Lung (tissue), 12 donors: ENCODE measurements around the gene LSAMP. TPM values are rescaled to one million over a fixed set of nuclear protein-coding genes. Genes with fewer than 3 reads are reported as not detected.

Experiments
- ATAC-seq: fragments of 200-7000 bp; cut with Tn5 transposase; one replicate; pipeline ENCODE4 v1.9.1; 2020; ENCODE audit warnings: moderate number of reproducible peaks; ENCODE audit not compliant: insufficient read depth, low FRiP score
- DNase-seq, 3 donors: peaks; one replicate each; pipeline ENCODE4 v3.0.0-alpha.2; 2013 to 2017
- H3K27ac ChIP-seq, 2 donors: one replicate each; pipeline ENCODE4 v1.5.1; 2013; ENCODE audit warnings: mild to moderate bottlenecking in 2 of 2, moderate library complexity in 2 of 2, control low read depth in 1 of 2, inconsistent platforms in 1 of 2, low read depth in 1 of 2, low read length in 1 of 2
- H3K27me3 ChIP-seq, 3 donors: one replicate each; pipeline ENCODE4 v1.5.1; 2013; ENCODE audit warnings: low read length in 2 of 3; ENCODE audit not compliant: control insufficient read depth in 3 of 3, insufficient read depth in 3 of 3
- H3K36me3 ChIP-seq, 4 donors: one replicate each; pipeline ENCODE4 v1.5.1; 2013; ENCODE audit warnings: low read length in 4 of 4, mild to moderate bottlenecking in 1 of 4, moderate library complexity in 1 of 4; ENCODE audit not compliant: control insufficient read depth in 4 of 4, insufficient read depth in 4 of 4
- H3K4me1 ChIP-seq, 5 donors: one replicate each; pipeline ENCODE4 v1.5.1; 2013; ENCODE audit warnings: low read length in 5 of 5, mild to moderate bottlenecking in 2 of 5, moderate library complexity in 1 of 5; ENCODE audit not compliant: control insufficient read depth in 5 of 5, insufficient read depth in 5 of 5
- H3K4me3 ChIP-seq: one replicate; pipeline ENCODE4 v1.5.1; 2013; ENCODE audit warnings: mild to moderate bottlenecking, control low read depth, moderate library complexity
- H3K9ac ChIP-seq, 2 donors: one replicate each; pipeline ENCODE4 v1.5.1; 2013; ENCODE audit warnings: low read length in 2 of 2, control low read depth in 1 of 2; ENCODE audit not compliant: insufficient read depth in 1 of 2
- H3K9me3 ChIP-seq, 4 donors: one replicate each; pipeline ENCODE4 v1.5.1; 2013; ENCODE audit warnings: low read length in 3 of 4, mild to moderate bottlenecking in 1 of 4, moderate library complexity in 1 of 4; ENCODE audit not compliant: control insufficient read depth in 4 of 4, insufficient read depth in 3 of 4
- CTCF ChIP-seq: IDR thresholded peaks from 2 replicates; pipeline ENCODE4 v1.5.1; 2012; ENCODE audit warnings: mild to moderate bottlenecking; ENCODE audit errors: control extremely low read depth, extremely low read depth
- WGBS, 2 donors: extraction: QIAGEN DNeasy Blood & Tissue Kit; methylation state at CpG; one replicate each; pipeline ENCODE4 v1.1.7; 2013; 5-methylcytosine and 5-hydroxymethylcytosine counted together
- polyA plus RNA-seq, 2 donors: library from polyadenylated mRNA; stranded (reverse); fragments of 200-250 nt; gene quantifications; one replicate each; pipeline ENCODE4 v1.2.1, GENCODE V29; 2013
- total RNA-seq, 2 donors: library from RNA; depleted of rRNA in 1 of 2; stranded (reverse); fragments of >200 nt in 1 of 2; gene quantifications; one replicate each; pipeline ENCODE4 v1.2.1, GENCODE V29; 2014 to 2021
- donor health status: control.
- donor health status: control.
- donor health status: Bipolar disorder and iron deficiency.
- donor health status: healthy.
- donor health status: DM: yes; HTN: yes; CAD: no.

LSAMP gene
- total and polyA plus RNA-seq, 4 donors: 1.6 to 21.9 (median 9.5) TPM

- no peak for ATAC-seq
- no peak for TF ChIP-seq CTCF
- Histone ChIP-seq H3K4me1 (no peaks in the 10 kb centered on the region), H3K27ac (no peak overlapping the region), H3K36me3 (no peaks in the 10 kb centered on the region), H3K27me3 (no peaks in the 10 kb centered on the region), H3K9me3 (no peaks in the 10 kb centered on the region), H3K9ac (no peak overlapping the region), H3K4me3 (no peak overlapping the region)
- WGBS, 2 donors: 54 to 57% methylated on average over 1 of the region's 1 CpG
- DNase-seq: no peak
Measured at GRCh38 chr3:116034794-116035193, 410.5 kb downstream of the LSAMP start.

GRCh38 chr3:116034086-116034485, 411.2 kb downstream of the LSAMP start:
- no peak for TF ChIP-seq CTCF
- WGBS, 2 donors: 89 to 95% methylated on average over 2 of the region's 2 CpGs
- H3K4me1 ChIP-seq: no peaks in the 10 kb centered on the region
- H3K36me3 ChIP-seq: no peaks in the 10 kb centered on the region
- no peaks in the 10 kb centered on the region for H3K9me3 ChIP-seq
- no peak overlapping the region for H3K9ac ChIP-seq
- H3K4me3 ChIP-seq: no peak overlapping the region
- ATAC-seq (no peak), DNase-seq (no peak)
- no peak overlapping the region for H3K27ac ChIP-seq
- no peaks in the 10 kb centered on the region for H3K27me3 ChIP-seq

- Histone ChIP-seq H3K4me1 (no peaks in the 10 kb centered on the region), H3K36me3 (no peaks in the 10 kb centered on the region), H3K9me3 (no peaks in the 10 kb centered on the region), H3K27ac (no peak overlapping the region), H3K27me3 (no peaks in the 10 kb centered on the region), H3K4me3 (no peak overlapping the region), H3K9ac (no peak overlapping the region)
- 90 to 91% methylated on average over 10 of the region's 10 CpGs for WGBS, 2 donors
- no peak for ATAC-seq
- DNase-seq: no peak
- TF ChIP-seq CTCF: no peak
Measured at GRCh38 chr3:116033516-116033915, 411.8 kb downstream of the LSAMP start.

GRCh38 chr3:116032176-116032575, 413.1 kb downstream of the LSAMP start:
- H3K9me3 ChIP-seq: no peaks in the 10 kb centered on the region
- no peaks in the 10 kb centered on the region for H3K36me3 ChIP-seq
- no peaks in the 10 kb centered on the region for H3K4me1 ChIP-seq
- H3K27me3 ChIP-seq: no peaks in the 10 kb centered on the region
- no peak for ATAC-seq
- WGBS, 2 donors: 93 to 94% methylated on average over 1 of the region's 1 CpG
- no peak for DNase-seq
- no peak overlapping the region for H3K27ac ChIP-seq
- no peak overlapping the region for H3K4me3 ChIP-seq
- TF ChIP-seq CTCF: no peak
- no peak overlapping the region for H3K9ac ChIP-seq
